WTC11 (cell line): ENCODE results near the gene FCHSD1. TPM values are rescaled to one million over a fixed set of nuclear protein-coding genes. Genes with fewer than 3 reads are reported as not detected.

ENCODE experiments used
- ATAC-seq: fragments of 200-7000 bp; cut with Tn5 transposase; 2 replicates; pipeline ENCODE4 v1.10.0; 2021; ENCODE audit warnings: mild to moderate bottlenecking, moderate library complexity
- CTCF ChIA-PET: fragments of 300-600 bp; sonication (Branson Sonifier 250); formaldehyde crosslinking; loops from one replicate; lab custom pipeline; 2021; ENCODE audit warnings: antibody characterized with exemption; lab: Charles Lee
- POLR2A ChIA-PET: fragments of 350-600 bp; sonication (Branson Sonifier 250); formaldehyde crosslinking; loops from one replicate; lab custom pipeline; 2021; ENCODE audit warnings: antibody characterized with exemption; lab: Charles Lee
- DNase-seq: peaks from one replicate; pipeline ENCODE4 v3.0.0; 2021; ENCODE audit warnings: low spot score
- H3K27ac Mint-ChIP-seq: 2 replicates; pipeline ENCODE4 v1.8.0; 2021; ENCODE audit warnings: mixed read lengths
- H3K27me3 Mint-ChIP-seq: 2 replicates; pipeline ENCODE4 v1.8.0; 2021; ENCODE audit warnings: low read depth, mild to moderate bottlenecking, moderate library complexity, mixed read lengths
- H3K36me3 Mint-ChIP-seq: 2 replicates; pipeline ENCODE4 v1.8.0; 2021; ENCODE audit warnings: mixed read lengths
- H3K4me1 Mint-ChIP-seq: 2 replicates; pipeline ENCODE4 v1.8.0; 2022; ENCODE audit warnings: mixed read lengths
- H3K4me3 Mint-ChIP-seq: 2 replicates; pipeline ENCODE4 v1.8.0; 2021; ENCODE audit warnings: mild to moderate bottlenecking, moderate library complexity, mixed read lengths
- H3K9me3 Mint-ChIP-seq: 2 replicates; pipeline ENCODE4 v1.8.0; 2021; ENCODE audit warnings: mixed read lengths
- CBFB ChIP-seq: sonication (generic); formaldehyde crosslinking; IDR thresholded peaks from 2 replicates; pipeline ENCODE4 v1.8.1; 2022; ENCODE audit warnings: mild to moderate bottlenecking, low read depth, missing genetic modification reagents
- EMX1 ChIP-seq: fragments of 250-450 bp; sonication (Bioruptor Pico); IDR thresholded peaks from 2 replicates; pipeline ENCODE4 v1.8.0; 2021; ENCODE audit warnings: mild to moderate bottlenecking
- GRHL2 ChIP-seq: fragments of 250-450 bp; sonication (Bioruptor Pico); IDR thresholded peaks from 2 replicates; pipeline ENCODE4 v1.8.0; 2022; ENCODE audit warnings: mild to moderate bottlenecking, moderate library complexity; ENCODE audit not compliant: insufficient replicate concordance, severe bottlenecking
- JUN ChIP-seq: sonication (generic); formaldehyde crosslinking; IDR thresholded peaks from 2 replicates; pipeline ENCODE4 v1.8.0; 2023; ENCODE audit warnings: mild to moderate bottlenecking, missing genetic modification reagents
- MXD4 ChIP-seq: fragments of 250-450 bp; sonication (Bioruptor Pico); IDR thresholded peaks from 2 replicates; pipeline ENCODE4 v1.8.0; 2021; ENCODE audit warnings: mild to moderate bottlenecking, moderate library complexity, borderline replicate concordance
- NFYB ChIP-seq: sonication (generic); formaldehyde crosslinking; conservative IDR thresholded peaks from 2 replicates; pipeline ENCODE4 v1.8.0; 2022; ENCODE audit warnings: low read depth, missing genetic modification reagents
- OVOL2 ChIP-seq: fragments of 250-450 bp; sonication (Bioruptor Pico); IDR thresholded peaks from 2 replicates; pipeline ENCODE4 v1.9.0; 2021; ENCODE audit warnings: mild to moderate bottlenecking, borderline replicate concordance
- PRRX2 ChIP-seq: fragments of 250-450 bp; sonication (Bioruptor Pico); IDR thresholded peaks from 2 replicates; pipeline ENCODE4 v1.8.0; 2021; ENCODE audit warnings: mild to moderate bottlenecking
- ZBTB21 ChIP-seq: sonication (generic); formaldehyde crosslinking; IDR thresholded peaks from 2 replicates; pipeline ENCODE4 v1.8.1; 2023; ENCODE audit warnings: mild to moderate bottlenecking, missing genetic modification reagents, borderline replicate concordance
- ZNF138 ChIP-seq: sonication (generic); formaldehyde crosslinking; conservative IDR thresholded peaks from 2 replicates; pipeline ENCODE4 v1.8.1; 2022; ENCODE audit warnings: mild to moderate bottlenecking, moderate library complexity, missing genetic modification reagents
- ZNF232 ChIP-seq: sonication (generic); formaldehyde crosslinking; IDR thresholded peaks from 2 replicates; pipeline ENCODE4 v1.8.0; 2022; ENCODE audit warnings: mild to moderate bottlenecking, missing genetic modification reagents
- ZNF423 ChIP-seq: fragments of 250-450 bp; sonication (Bioruptor Pico); IDR thresholded peaks from 2 replicates; pipeline ENCODE4 v2.1.2; 2022; ENCODE audit warnings: mild to moderate bottlenecking, moderate library complexity
- total RNA-seq: library from RNA; stranded (reverse); gene quantifications from 3 replicates; pipeline ENCODE4 v1.2.3, GENCODE V29; 2021
- TF ChIP-seq, protein P1 (sequence below): sonication (generic); formaldehyde crosslinking; IDR thresholded peaks from 2 replicates; pipeline ENCODE4 v1.8.0; 2022; ENCODE audit warnings: mild to moderate bottlenecking, missing genetic modification reagents
- TF ChIP-seq, protein P2 (sequence below): sonication (generic); formaldehyde crosslinking; IDR thresholded peaks from 2 replicates; pipeline ENCODE4 v1.8.0; 2023; ENCODE audit warnings: missing genetic modification reagents, mild to moderate bottlenecking, borderline replicate concordance
- TF ChIP-seq, protein P3 (sequence below): sonication (generic); formaldehyde crosslinking; IDR thresholded peaks from 2 replicates; pipeline ENCODE4 v1.8.0; 2022; ENCODE audit warnings: mild to moderate bottlenecking, missing genetic modification reagents
- TF ChIP-seq, protein P4 (sequence below): sonication (generic); formaldehyde crosslinking; IDR thresholded peaks from 2 replicates; pipeline ENCODE4 v1.8.1; 2023; ENCODE audit warnings: mild to moderate bottlenecking, missing genetic modification reagents
- TF ChIP-seq, protein P5 (sequence below): sonication (generic); formaldehyde crosslinking; IDR thresholded peaks from 2 replicates; pipeline ENCODE4 v1.8.1; 2023; ENCODE audit warnings: mild to moderate bottlenecking, missing genetic modification reagents, moderate library complexity
- TF ChIP-seq, protein P6 (sequence below): sonication (generic); formaldehyde crosslinking; IDR thresholded peaks from 2 replicates; pipeline ENCODE4 v1.8.0; 2022; ENCODE audit warnings: mild to moderate bottlenecking, missing genetic modification reagents

The FCHSD1 gene
- total RNA-seq, 1 experiment from 2014 or later = 50.3 TPM

DNA sequence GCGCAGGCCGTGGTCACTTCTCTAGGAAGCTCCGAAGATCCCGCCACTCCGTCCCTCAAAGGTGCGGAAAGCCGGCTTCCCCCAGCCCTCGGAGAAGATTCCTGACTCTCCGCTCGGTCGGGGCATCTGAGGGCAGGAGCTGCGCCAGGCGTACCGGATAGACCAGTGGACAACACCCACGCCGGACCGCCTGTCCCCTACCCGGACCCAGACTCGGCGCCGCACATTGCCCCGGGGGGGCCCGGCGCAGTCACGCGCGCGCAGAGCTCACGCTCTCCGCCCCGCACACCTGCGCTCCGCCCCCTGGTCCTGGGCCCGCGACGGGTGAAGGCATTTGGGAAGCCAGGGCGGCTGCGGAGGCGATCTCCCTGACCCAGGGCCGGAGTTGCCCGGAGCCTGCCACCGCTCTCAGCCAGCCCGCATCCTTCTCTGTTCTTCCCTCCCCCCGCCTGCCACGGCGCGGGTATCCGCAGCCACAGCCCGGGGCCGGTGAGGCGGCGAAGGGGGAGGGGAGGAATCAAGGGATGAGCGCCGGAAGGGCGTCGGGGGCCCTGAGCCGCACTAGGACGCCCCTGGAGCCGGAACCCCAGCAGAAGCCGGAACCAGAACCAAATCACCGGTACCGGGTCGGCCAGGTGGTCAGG is 14.0 kb downstream of the FCHSD1 start (continued):
- TF ChIP-seq, protein P1, sequence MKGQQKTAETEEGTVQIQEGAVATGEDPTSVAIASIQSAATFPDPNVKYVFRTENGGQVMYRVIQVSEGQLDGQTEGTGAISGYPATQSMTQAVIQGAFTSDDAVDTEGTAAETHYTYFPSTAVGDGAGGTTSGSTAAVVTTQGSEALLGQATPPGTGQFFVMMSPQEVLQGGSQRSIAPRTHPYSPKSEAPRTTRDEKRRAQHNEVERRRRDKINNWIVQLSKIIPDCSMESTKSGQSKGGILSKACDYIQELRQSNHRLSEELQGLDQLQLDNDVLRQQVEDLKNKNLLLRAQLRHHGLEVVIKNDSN (CRISPR knock-in tag) = peak; percentile 38; the same call in 1 of the 2 replicates
- TF ChIP-seq, protein P2, sequence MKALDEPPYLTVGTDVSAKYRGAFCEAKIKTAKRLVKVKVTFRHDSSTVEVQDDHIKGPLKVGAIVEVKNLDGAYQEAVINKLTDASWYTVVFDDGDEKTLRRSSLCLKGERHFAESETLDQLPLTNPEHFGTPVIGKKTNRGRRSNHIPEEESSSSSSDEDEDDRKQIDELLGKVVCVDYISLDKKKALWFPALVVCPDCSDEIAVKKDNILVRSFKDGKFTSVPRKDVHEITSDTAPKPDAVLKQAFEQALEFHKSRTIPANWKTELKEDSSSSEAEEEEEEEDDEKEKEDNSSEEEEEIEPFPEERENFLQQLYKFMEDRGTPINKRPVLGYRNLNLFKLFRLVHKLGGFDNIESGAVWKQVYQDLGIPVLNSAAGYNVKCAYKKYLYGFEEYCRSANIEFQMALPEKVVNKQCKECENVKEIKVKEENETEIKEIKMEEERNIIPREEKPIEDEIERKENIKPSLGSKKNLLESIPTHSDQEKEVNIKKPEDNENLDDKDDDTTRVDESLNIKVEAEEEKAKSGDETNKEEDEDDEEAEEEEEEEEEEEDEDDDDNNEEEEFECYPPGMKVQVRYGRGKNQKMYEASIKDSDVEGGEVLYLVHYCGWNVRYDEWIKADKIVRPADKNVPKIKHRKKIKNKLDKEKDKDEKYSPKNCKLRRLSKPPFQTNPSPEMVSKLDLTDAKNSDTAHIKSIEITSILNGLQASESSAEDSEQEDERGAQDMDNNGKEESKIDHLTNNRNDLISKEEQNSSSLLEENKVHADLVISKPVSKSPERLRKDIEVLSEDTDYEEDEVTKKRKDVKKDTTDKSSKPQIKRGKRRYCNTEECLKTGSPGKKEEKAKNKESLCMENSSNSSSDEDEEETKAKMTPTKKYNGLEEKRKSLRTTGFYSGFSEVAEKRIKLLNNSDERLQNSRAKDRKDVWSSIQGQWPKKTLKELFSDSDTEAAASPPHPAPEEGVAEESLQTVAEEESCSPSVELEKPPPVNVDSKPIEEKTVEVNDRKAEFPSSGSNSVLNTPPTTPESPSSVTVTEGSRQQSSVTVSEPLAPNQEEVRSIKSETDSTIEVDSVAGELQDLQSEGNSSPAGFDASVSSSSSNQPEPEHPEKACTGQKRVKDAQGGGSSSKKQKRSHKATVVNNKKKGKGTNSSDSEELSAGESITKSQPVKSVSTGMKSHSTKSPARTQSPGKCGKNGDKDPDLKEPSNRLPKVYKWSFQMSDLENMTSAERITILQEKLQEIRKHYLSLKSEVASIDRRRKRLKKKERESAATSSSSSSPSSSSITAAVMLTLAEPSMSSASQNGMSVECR (CRISPR knock-in tag) = peak; percentile 15; the same call in 1 of the 2 replicates
- TF ChIP-seq PRRX2 (CRISPR knock-in tag) = no peak
- TF ChIP-seq OVOL2 = no peak
- TF ChIP-seq, protein P3, sequence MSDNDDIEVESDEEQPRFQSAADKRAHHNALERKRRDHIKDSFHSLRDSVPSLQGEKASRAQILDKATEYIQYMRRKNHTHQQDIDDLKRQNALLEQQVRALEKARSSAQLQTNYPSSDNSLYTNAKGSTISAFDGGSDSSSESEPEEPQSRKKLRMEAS (CRISPR knock-in tag) = no peak
- no peak for TF ChIP-seq EMX1 (CRISPR knock-in tag)
- no peak for TF ChIP-seq NFYB (CRISPR knock-in tag)

DNA sequence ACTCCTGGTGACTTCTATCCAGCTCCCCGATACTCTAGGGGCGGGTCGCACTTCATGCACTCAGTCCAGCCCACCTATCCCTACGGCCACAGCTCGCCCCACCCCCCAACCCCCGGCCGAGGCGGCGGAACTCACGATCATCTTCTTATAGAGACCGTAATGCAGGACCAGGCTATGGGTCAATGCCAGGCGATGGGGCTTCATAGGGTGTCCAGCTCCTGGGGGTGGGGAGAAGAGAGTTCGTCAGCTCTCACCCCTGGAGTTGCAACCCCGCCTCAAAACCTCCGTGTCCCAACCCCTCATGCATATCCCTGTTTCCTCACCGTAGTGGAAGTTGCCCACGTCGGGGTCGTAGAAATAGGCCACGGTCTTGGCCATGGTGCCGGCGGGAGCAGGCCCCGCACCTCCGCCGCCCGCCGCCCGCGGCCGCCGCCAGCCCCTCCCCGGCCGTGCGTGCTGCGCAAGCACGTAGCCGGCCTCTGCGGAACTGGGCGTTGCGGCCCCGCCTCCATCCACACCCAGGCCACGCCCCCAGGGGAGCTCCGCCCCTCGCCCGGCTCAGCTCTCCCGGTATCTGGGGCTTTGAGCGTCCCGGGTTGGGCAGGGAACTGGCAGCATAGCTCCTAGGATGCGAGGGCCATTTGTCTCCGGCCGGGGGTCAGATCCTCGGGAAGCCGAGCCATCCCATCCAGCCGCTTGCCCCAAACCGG is 14.7 kb downstream of the FCHSD1 start, which contains the start of the genes HDAC3 and RELL2:
HDAC3 (minus strand) TSS at position 437 of the 710 bp plus-strand sequence; CDS start at position 378, 59 bp downstream.
RELL2 (plus strand) TSS at position 585 of the 710 bp plus-strand sequence. CDS start 1,229 bp downstream, outside the sequence.
- Mint-ChIP-seq H3K9me3 (no peaks in the 10 kb centered on the region), H3K27ac (peak within 1 kb of the TSS; percentile 90), H3K4me3 (peak within 1 kb of the TSS; percentile 90), H3K27me3 (no peaks in the 10 kb centered on the region), H3K4me1 (peaks cover 22% of the 10 kb centered on the region), H3K36me3 (peaks cover 10% of the 10 kb centered on the region)
- peak; percentile 97 for DNase-seq
- peak; percentile 82 for ATAC-seq
- POLR2A ChIA-PET = interaction anchor here (0.6 to 3.3 kb wide), 12 partner anchors 13 to 287 kb away, joined by 3 to 36 read pairs (median 4); partner anchors contain the start of genes ARAP3, DIAPH1, FCHSD1 and PCDHGB1
- CTCF ChIA-PET = interaction anchor here (0.5 to 3.9 kb wide), 29 partner anchors 10 to 454 kb away, joined by 3 to 106 read pairs (median 7); partner anchors contain the start of genes ARAP3, DELE1, DIAPH1 and FCHSD1
- no peak for TF ChIP-seq MXD4 (CRISPR knock-in tag)
- TF ChIP-seq CBFB = 0 out of 2 replicates have a peak, but pooled peaks have one; percentile 39
- TF ChIP-seq ZNF138 (CRISPR knock-in tag) = 0 out of 2 replicates have a peak, but pooled peaks have one; percentile 14
- TF ChIP-seq ZNF232 (CRISPR knock-in tag) = peak; percentile 44; the same call in 1 of the 2 replicates
- TF ChIP-seq, protein P4, sequence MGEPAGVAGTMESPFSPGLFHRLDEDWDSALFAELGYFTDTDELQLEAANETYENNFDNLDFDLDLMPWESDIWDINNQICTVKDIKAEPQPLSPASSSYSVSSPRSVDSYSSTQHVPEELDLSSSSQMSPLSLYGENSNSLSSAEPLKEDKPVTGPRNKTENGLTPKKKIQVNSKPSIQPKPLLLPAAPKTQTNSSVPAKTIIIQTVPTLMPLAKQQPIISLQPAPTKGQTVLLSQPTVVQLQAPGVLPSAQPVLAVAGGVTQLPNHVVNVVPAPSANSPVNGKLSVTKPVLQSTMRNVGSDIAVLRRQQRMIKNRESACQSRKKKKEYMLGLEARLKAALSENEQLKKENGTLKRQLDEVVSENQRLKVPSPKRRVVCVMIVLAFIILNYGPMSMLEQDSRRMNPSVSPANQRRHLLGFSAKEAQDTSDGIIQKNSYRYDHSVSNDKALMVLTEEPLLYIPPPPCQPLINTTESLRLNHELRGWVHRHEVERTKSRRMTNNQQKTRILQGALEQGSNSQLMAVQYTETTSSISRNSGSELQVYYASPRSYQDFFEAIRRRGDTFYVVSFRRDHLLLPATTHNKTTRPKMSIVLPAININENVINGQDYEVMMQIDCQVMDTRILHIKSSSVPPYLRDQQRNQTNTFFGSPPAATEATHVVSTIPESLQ = no peak
- TF ChIP-seq ZBTB21 (CRISPR knock-in tag) = no peak
- TF ChIP-seq, protein P5, sequence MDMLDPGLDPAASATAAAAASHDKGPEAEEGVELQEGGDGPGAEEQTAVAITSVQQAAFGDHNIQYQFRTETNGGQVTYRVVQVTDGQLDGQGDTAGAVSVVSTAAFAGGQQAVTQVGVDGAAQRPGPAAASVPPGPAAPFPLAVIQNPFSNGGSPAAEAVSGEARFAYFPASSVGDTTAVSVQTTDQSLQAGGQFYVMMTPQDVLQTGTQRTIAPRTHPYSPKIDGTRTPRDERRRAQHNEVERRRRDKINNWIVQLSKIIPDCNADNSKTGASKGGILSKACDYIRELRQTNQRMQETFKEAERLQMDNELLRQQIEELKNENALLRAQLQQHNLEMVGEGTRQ (CRISPR knock-in tag) = 0 out of 2 replicates have a peak, but pooled peaks have one; percentile 12
- TF ChIP-seq NFYB (CRISPR knock-in tag) = no peak
- 0 out of 2 replicates have a peak, but pooled peaks have one; percentile 1 for TF ChIP-seq JUN (CRISPR knock-in tag)
- TF ChIP-seq GRHL2 (CRISPR knock-in tag) = no peak
- TF ChIP-seq, protein P6, sequence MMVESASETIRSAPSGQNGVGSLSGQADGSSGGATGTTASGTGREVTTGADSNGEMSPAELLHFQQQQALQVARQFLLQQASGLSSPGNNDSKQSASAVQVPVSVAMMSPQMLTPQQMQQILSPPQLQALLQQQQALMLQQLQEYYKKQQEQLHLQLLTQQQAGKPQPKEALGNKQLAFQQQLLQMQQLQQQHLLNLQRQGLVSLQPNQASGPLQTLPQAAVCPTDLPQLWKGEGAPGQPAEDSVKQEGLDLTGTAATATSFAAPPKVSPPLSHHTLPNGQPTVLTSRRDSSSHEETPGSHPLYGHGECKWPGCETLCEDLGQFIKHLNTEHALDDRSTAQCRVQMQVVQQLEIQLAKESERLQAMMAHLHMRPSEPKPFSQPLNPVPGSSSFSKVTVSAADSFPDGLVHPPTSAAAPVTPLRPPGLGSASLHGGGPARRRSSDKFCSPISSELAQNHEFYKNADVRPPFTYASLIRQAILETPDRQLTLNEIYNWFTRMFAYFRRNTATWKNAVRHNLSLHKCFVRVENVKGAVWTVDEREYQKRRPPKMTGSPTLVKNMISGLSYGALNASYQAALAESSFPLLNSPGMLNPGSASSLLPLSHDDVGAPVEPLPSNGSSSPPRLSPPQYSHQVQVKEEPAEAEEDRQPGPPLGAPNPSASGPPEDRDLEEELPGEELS = peak; percentile 40; the same call in 1 of the 2 replicates
- TF ChIP-seq, protein P2 (CRISPR knock-in tag) = 0 out of 2 replicates have a peak, but pooled peaks have one; percentile 71
- no peak for TF ChIP-seq ZNF423 (CRISPR knock-in tag)
